Lung microvascular endothelial cell (primary cell): ENCODE measurements around the gene ITIH2. TPM values are rescaled to one million over a fixed set of nuclear protein-coding genes. Genes with fewer than 3 reads are reported as not detected.
"Not testable (repeated sequence)": the region's sequence is repeated elsewhere in the genome, so short reads cannot be mapped to it uniquely, and the experiment has no call there.

ENCODE experiments used
- DNase-seq, 2 donors: peaks; one replicate each; pipeline versions ENCODE4 v3.0.0 to v3.0.0-alpha.2; 2010; ENCODE audit warnings: low read depth in 2 of 2
- total RNA-seq: library from RNA; depleted of rRNA; stranded (reverse); fragments of >200 nt; gene quantifications from 2 replicates; pipeline ENCODE4 v1.2.1, GENCODE V29; 2014

The ITIH2 gene
- total RNA-seq, 1 donor from 2014 or later, result not detected

DNA sequence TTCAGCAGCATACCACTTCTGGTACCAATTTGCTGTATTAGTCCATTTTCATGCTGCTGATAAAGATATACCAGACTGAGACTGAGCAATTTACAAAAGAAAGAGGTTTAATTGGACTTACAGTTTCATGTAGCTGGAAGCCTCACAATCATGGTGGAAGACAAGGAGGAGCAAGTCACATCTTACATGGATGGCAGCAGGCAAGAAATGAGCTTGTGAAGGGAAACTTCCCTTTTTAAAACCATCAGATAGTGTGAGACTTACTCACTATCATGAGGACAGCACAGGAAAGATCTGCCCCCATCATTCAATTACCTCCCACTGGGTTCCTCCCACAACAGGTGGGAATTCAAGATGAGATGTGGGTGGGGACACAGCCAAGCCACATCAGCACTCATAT is 9.9 kb upstream of the ITIH2 start:
- DNase-seq, result not testable (repeated sequence)

DNA sequence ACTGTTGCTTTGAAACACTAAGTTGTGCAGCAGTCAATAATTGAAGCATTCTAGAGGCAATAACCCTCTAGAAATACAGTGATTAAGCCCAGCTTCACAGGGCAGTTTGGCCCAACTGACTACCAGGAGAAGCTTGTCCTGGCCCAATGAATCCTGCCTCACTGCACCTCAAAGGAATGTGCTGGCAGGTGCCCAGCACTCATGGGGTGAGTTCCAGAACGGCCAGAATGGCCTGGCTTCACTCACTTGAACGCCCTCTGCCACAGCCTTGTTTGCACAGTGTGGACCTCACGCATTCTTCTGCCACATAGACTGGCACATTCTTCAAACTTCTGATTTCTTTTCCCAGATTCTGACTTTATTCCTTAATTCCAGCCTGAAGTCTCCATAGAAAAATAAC is 6.6 kb upstream of the ITIH2 start:
- no peak for DNase-seq

DNA sequence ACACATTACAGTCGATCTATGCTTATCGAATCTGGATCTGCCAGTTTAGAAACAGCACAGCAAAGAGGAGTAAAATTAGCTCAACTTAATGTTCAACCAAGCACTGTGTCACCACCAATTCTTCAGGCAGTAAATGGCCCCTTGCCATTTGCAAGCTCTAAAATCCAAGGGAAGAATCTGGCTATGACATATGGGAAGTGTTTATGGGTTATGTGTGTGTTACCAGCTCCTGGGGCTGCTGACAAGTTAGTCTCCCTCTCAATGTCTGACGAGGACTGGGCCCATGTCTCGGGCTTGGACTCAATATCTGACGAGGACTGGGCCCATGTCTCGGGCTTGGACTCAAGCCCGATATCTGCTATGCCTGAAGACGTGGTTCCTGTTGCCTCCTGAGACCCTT is 5.7 kb upstream of the ITIH2 start:
- no peak for DNase-seq

DNA sequence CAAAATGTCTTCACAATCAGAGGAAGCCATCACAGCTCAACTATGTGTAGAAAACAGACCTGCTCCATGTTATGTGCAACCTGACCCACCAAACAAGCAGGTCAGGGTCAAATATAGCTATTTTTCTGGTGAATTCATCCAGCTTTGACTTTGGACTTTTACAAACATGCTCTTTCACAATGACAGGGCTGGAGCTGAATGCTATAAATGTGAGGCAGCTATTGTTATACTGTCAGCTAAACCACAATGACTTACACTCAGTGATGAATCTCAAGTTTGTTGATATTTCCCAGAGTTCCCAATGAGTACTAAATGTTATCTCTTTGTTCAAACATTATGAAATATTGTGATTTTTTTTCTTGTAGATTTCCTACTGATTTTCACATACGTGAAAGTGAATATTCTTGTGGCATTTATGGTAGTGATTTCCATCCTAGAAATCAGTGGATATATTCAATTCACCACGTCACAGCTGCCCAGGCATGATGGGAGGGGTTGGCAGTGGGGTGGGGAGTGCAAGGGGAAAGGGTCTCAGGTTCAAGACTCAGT is 2.5 kb upstream of the ITIH2 start:
- DNase-seq, result no peak

DNA sequence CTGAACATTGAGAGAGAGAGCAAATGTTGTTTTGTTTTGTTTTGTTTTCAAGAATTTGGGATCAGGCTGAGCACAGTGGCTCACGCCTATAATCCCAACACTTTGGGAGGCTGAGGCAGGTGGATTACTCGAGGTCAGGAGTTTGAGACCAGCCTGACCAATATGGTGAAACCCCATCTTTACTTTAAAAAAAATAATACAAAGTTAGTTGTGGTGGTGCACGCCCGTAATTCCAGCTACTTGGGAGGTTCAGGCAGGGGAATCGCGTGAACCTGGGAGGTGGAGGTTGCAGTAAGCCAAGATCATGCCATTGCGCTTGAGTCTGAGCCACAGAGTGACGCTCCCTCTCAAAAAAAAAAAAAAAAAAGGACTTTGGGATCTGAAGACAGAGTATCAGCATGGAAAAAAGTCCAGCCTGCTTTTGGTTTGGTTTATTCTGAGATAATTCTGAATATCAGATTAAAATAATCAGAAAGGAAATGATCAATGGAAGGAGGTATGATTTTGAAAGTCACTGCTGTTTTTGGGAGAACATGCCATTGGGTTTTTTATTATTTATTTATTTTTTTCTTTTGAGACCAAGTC is 1.9 kb upstream of the ITIH2 start:
- DNase-seq, result no peak

DNA sequence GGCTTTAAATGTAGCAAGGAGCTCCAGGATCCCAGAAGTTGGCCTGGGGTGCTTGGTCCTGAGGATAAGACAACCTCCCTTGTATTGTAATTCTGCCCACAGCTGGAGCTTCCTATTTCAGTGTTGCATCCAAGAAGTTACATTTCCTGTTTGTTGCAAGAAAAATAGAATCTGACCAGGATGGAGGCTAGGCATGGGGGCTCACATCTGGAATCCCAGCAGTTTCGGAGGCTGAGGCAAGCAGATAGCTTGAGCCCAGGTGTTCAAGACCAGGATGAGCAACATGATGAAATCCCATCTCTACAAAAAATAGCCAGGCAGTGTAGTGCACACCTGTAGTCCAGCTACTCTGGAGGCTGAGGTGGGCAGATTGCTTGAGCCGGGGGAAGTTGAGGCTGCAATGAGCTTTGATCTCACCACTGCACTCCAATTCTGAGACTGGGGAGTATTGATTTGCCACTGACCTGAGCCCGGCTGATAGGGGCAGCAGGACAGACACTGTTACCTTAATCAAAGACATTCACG is 766 bp upstream of the ITIH2 start:
- DNase-seq, result no peak

DNA sequence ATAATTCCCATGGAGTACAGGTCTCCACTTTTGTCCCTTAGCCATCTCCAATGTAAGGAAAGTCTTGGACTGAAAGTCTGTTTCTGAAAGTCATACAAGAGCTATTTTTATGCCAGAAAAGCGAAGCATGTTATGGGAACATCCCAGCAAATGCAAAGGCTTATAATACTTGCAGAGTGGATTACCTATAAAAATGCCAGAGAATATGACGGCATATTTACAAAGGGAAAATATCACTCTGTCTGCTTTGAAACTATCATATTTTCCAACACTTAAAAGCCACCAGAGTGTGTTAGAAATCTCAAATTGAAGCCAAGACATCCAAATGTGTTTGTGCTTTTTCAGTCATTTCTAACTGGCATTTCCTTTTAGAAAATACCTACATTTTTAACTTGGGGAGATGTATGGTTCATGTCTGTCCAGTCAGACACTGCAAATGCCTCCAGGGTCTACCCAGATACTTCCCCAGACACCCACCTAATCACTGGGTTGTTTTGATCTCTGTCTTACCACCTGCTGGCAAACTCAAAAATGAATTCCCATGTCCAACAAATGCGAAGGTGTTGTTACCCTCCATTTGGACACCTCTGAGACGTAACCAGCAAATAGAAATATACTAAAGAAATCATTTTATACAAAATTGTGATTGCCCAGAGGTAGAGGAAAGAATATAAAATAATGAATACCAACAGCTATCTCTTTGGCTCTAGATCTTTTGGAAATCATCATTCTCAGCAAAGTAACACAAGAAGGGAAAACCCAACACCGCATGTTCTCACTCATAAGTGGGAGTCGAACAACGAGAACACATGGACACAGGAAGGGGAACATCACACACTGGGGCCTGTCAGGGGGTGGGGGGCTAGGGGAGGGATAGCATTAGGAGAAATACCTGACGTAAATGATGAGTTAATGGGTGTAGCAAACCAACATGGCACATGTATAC is 1.2 kb downstream of the ITIH2 start:
- no peak for DNase-seq

DNA sequence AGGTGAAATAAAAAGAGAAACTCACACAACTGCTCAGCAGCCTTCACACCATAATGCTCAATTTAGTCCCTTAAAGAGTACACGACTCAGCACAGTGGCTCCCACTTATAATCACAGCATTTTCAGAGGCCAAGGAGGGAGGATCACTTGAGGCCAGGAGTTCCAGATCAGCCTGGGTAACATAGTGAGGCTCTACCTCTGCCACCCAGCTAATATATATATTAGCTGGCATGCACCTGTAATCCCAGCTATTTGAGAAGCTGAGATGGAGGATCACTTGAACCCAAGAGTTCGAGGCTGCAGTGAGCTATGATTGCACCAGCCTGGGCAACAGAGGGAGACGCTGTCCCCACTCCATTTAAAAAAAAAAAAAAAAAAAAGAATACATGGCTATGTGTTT is 2.2 kb downstream of the ITIH2 start:
- no peak for DNase-seq

DNA sequence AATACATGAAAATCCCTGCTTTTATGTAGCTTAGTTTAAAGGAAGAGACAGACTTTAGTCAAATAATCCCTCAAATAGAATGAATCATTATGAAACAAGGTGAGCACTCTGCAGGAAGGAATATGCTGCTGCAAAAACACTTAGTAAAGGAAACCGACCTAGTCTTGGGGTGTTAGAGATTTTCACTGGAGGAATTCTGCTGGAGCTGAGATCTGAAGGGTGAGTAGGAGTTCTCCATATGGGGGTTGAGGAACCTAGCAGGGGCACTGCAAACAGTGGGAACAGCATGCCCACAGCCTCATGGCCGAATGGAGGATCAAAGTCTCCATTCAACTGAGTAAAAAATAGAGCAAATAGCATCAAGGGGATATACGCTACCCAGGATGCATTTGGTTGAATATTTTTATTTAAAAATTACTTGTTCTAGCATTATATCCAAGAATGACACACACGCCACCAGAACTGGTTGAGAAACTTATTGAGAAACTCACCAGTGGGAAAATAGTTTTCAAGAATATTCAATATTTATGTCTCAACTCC is 3.5 kb downstream of the ITIH2 start:
- no peak for DNase-seq

DNA sequence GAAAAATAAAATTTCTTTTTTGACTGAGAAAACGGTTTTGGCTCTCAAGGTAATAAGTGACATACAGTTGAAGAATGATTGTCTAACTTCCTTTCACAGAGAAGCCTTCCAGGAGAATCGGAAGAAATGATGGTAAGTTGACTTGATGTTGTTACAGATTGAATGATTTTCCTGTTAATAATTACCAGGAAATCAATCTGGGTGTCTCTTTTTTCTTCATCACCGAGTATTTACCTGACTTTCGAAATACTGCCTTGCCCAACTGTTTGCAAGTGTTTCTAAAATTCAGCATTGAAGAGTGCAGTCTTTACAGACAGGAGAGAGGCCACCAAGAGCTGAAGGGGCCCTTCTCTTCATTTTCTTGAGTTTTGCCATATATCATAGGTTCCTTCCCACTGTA is 4.0 kb downstream of the ITIH2 start:
- DNase-seq, result no peak

DNA sequence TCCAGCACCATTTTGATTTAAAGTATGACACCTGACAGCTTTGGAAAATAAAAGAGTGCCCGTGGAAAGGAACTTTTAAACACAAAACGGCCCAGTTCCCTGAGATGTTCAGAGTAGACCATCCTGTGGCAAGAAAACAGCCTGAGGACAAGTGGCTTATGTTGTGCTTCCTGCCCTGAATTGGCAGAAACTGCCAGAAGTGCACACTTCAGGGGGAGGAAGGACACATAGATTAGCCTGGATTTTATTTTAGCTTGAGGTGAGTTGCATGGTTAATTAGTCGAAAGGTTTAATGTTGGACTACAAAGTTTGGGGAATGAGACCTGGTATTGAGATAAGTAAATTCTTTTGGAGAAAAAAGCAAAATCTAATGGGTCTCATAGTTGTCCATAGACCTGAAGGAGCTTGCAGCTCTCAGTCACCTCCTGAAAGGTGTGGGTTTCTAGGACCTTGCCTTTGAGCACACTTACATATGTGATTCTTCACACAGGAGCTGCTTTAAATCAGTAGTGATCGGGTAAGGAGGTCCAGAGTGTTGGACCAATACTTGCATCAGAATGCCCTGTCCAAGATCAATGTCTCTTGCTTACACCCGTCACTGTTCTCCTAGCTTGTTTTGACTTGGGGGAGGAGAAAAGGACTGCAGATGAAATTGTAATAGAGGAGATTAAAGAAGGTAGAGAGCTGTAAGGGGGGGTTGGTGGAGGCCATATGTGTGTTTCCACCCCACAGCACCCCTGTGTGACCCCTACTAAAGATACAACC is 4.9 kb downstream of the ITIH2 start:
- no peak for DNase-seq

DNA sequence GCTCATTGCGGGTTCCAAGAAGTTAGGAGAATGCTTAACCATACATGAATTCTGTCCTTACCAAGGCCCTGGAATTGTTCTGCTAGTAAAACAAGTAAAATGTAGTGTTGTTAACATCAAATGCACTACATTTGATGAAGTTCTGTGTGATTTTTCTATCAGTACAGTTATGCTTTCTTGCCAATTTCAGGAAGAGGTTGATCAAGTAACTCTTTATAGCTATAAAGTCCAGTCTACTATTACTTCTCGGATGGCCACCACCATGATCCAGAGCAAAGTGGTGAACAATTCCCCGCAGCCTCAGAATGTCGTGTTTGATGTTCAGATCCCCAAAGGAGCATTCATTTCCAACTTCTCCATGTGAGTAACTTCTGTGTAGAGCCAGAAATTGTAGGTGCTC is 5.7 kb downstream of the ITIH2 start:
- no peak for DNase-seq

DNA sequence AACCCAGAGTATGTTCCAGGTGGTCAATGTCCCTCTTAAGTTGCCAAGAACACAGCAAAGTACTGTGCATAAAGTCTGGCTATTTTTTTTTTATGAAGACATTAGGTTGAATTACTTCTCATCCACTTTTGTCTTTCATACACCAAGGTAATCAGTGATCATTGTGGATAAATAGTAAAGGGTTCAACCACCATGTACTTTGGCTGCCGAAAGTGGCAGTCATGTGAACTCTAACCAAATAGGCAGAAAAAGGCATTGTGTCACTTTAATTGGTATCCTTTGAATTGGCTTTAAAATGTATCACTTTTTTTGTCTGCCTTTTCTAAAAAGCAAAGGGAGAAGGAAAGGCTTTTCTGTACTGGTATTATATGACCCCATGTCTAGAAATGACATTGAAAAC is 7.3 kb downstream of the ITIH2 start:
- DNase-seq, result no peak

DNA sequence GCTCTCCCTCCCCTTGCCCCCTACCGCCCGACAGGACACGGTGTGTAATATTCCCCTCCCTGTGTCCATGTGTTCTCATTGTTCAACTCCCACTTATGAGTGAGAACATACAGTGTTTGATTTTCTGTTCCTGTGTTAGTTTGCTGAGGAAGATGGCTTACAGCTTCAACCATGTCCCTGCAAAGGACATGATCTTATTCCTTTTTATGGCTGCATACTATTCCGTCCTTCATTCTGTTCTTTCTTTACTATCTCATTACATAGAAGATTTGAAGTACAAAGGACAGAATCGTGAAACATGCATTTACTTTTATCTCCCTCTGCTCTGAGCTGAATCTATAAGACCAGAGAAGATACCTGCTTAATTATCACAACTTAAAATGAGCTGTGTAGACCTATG is 8.0 kb downstream of the ITIH2 start:
- DNase-seq, result not testable (repeated sequence)

DNA sequence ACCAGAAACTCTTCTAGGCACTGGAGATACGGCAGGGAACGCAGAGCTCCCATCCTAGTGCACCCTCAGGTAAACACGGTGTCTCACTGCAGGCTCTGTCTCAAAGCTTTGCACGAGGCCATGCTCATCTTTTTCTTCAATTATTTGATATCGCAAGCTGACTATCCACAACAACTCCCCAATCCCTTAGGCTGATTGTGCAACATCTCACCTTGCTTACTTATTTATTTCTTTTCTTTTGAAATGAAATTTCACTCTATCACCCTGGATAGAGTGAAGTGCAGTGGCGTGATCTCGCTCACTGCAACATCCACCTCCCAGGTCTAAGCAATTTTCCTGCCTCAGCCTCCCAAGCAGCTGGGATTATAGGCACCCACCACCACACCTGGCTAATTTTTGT is 12.4 kb downstream of the ITIH2 start:
- no peak for DNase-seq

DNA sequence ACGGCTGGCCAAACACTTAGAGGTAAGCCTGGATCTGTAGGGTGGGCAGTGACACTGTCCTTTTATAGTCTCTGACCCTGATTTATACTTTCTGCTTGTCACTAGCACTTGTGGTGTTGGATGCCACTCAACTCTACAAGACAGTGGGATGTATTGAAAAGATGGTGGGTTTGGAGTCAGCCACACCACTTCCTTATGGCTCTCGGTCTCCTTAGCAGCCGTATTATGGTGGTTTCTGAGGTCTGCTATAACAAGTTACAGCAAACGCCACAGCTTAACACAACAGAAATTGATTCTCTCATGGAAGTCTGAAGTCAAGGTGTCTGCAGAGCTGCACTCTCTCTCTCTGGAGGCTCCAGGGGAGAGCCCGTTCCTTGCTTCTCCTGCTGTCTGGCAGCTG is 14.7 kb downstream of the ITIH2 start:
- no peak for DNase-seq

DNA sequence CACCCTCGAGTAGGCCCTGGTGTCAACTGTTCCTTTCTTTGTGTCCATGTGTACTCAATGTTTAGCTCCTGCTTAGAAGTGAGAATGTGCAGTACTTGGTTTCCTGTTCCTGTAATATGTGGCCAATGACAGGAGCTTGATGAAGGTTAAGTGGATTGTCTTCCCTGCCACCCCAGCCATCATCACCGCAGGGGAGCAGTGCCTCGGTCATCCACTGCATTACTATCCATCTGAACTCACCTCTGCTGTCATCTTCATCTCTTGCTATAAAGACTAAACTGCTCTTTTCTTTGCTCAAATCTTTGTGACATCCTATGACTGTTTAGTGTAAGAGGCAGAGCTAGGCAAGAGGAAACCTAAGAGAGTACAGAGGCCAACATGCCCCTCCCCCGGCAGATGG is 15.6 kb downstream of the ITIH2 start:
- no peak for DNase-seq

DNA sequence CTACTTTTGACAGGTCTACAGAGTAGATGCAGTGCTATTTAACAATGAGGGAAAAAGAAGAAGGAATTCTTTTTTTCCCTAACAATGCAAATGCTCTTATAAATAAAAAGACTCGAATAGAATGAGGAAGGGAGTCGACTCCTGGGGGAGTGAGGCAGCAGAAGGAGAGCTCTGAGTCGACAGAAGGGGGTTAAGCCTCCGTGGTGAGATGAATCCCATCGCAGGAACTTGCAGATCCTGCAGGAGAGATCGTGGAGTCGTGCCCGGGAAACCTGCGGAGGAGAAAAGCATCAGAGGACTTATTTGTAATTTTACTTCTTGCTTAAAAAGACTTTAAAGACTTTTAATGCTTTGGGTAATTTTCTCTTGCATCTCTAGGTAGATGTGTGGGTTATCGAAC is 17.4 kb downstream of the ITIH2 start:
- DNase-seq, result no peak

DNA sequence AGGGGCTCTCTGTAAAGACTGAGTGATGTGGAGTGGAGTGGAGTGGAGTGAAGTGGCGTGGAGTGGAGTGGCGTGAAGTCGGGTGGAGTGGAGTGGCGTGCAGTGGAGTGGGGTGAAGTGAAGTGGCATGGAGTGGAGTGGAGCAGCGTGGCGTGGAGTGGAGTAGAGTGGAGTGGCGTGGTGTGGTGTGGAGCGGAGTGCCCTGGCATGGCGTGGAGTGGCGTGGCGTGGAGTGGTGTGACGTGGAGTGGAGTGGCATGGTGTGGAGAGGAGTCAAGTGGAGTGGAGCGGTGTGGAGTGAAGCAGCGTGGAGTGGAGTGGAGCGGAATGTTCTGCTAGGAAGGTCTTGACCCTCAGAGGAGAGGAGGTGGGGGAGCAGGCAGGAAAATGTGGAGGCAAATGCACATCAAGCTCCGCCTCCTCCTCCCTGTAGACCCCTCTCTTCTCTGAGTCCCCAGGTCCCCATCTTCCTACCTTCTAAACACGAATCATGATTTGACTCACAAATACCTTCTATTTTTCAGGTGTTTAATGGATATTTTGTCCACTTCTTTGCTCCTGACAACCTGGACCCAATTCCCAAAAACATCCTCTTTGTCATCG is 19.9 kb downstream of the ITIH2 start:
- no peak for DNase-seq

DNA sequence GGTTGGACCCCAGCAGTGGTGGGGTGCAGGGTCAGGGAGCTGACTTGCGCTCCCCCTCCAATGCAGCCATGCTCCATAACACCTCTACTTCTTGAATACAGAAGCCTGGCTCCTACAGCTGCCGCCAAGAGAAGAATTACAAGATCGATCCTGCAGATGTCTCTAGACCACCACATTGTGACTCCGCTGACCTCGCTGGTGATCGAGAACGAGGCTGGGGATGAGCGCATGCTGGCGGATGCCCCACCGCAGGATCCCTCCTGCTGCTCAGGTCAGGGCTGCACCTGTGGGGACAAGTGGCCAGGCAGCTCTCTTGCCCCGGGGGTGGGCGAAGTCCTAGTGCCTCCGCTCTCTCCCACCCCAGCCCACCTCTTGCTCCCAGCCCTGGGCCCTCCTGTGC is 31.7 kb downstream of the ITIH2 start:
- no peak for DNase-seq
